Pulmonary artery endothelial cell (primary cell): ENCODE measurements around the gene MIOX. TPM values are rescaled to one million over a fixed set of nuclear protein-coding genes. Genes with fewer than 3 reads are reported as not detected.

Source experiments
- DNase-seq: peaks from one replicate; pipeline ENCODE4 v3.0.0-alpha.2; 2011; ENCODE audit warnings: low read depth, low spot score
- total RNA-seq: library from RNA; depleted of rRNA; stranded (reverse); fragments of >200 nt; gene quantifications from 2 replicates; pipeline ENCODE4 v1.2.3, GENCODE V29; 2014

MIOX gene
- total RNA-seq, 1 donor from 2014 or later: not detected

GRCh38 chr22:50473088-50473487 lies 13.6 kb upstream of the MIOX start:
- DNase-seq: no peak

- DNase-seq: no peak
Observed at GRCh38 chr22:50473855-50474671, 12.6 kb upstream of the MIOX start.

- DNase-seq: peak; percentile 60
Observed at GRCh38 chr22:50474710-50475651, 11.7 kb upstream of the MIOX start, which contains the start of gene SBF1. TSS of gene SBF1 (minus strand) at chr22:50475035. CDS start at chr22:50474840, 195 bp downstream.

GRCh38 chr22:50475652-50476002 lies 11.0 kb upstream of the MIOX start:
- DNase-seq: no peak

- no peak for DNase-seq
Observed at GRCh38 chr22:50476868-50477267, 9.8 kb upstream of the MIOX start.

- no peak for DNase-seq
Observed at GRCh38 chr22:50477923-50478322, 8.7 kb upstream of the MIOX start.

- DNase-seq: no peak
Observed at GRCh38 chr22:50479721-50480120, 6.9 kb upstream of the MIOX start.

GRCh38 chr22:50481045-50481439 lies 5.6 kb upstream of the MIOX start:
- no peak for DNase-seq

GRCh38 chr22:50481440-50482106 lies 5.1 kb upstream of the MIOX start, which contains the start of gene ADM2:
TSS of gene ADM2 (plus strand) at chr22:50481543. CDS start at chr22:50481848, 305 bp downstream.
- no peak for DNase-seq

GRCh38 chr22:50482107-50483074 lies 4.3 kb upstream of the MIOX start:
- no peak for DNase-seq

GRCh38 chr22:50483106-50483505 lies 3.6 kb upstream of the MIOX start:
- no peak for DNase-seq

GRCh38 chr22:50483556-50483955 lies 3.1 kb upstream of the MIOX start:
- DNase-seq: no peak

- no peak for DNase-seq
Observed at GRCh38 chr22:50483977-50484853, 2.4 kb upstream of the MIOX start.

GRCh38 chr22:50485221-50486131 lies 1.2 kb upstream of the MIOX start:
- DNase-seq: no peak

GRCh38 chr22:50487290-50488005 lies 789 bp downstream of the MIOX start:
- no peak for DNase-seq

GRCh38 chr22:50488006-50488677 lies 1.5 kb downstream of the MIOX start:
- no peak for DNase-seq

- no peak for DNase-seq
Observed at GRCh38 chr22:50488886-50489285, 2.2 kb downstream of the MIOX start.
